Limb (tissue), 2 donors: ENCODE data around the gene UNC45B.
"Not testable (repeated sequence)": the region's sequence is repeated elsewhere in the genome, so short reads cannot be mapped to it uniquely, and the experiment has no call there.

Experiments
- DNase-seq, 2 donors: peaks; one replicate each; pipeline ENCODE4 v3.0.0-alpha.2; 2016; ENCODE audit errors: extremely low spot score in 2 of 2

Gene UNC45B

DNA sequence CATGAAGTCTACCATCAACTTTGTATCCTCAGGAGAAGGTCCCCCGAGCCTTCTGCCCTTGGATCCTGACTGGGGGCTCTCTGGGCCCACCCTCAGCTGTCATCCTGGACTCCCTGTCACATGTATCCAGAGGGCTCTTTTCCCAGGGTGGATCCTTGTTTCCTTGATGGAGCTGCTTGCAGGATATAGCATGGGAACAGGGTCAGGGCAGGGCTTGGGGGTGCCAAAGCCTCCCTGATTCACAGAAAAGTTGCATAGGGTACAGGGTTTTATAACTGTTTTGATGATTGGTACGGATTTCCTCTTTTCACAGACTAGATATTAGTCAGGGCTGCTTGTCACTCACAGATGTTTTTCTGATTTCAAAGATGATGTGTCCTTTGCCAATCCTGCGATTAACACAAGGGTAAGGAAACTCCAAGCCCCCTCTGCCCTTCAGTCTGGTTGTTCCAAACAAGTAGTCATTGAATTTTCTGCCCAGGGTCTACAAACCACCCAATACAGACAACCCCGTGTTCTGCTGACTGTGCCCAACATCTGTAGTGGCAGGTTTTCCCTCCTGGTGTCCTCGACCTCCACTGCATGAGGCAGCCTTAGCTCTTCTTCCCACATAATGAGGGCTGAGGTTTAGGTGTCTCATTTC, 67.1 kb downstream of the UNC45B start:
- DNase-seq = no peak

DNA sequence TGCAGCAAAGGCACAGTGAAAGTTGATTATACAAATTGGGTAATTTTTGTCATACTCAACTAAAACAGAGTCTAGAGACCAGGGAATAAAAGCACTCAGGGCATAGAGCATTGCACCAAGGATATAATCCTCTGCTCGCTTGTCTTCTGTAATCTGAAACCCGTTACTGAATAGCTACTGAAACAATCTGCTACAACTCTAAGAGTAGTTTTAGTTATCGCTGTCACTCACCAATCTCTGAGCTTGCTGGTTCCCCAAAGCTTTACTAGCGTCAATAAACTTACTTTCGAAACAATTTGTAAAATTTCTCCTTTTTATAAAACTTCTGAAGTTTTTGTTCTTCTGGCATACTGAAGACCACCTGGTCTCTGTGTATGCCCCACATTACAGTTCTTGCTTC, 69.5 kb downstream of the UNC45B start:
- no peak for DNase-seq

DNA sequence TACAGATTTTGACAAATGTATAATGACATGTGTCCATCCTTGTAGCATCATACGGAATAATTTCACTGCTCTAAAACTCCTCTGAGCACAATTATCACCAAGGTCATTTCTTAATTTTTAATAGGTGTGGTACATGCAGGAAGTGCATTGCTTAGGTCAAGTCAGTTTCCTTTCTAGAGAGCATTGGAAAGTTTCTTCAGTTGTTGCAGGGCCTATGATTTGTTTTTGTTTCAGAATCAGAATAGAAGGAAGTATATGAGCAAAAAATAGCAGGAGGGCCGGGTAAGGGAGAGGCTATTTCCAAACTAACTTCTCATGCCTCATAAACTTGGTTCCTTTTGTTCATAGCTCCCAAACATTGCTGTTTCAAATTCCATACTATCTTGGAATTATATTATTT, 71.3 kb downstream of the UNC45B start:
- no peak for DNase-seq

DNA sequence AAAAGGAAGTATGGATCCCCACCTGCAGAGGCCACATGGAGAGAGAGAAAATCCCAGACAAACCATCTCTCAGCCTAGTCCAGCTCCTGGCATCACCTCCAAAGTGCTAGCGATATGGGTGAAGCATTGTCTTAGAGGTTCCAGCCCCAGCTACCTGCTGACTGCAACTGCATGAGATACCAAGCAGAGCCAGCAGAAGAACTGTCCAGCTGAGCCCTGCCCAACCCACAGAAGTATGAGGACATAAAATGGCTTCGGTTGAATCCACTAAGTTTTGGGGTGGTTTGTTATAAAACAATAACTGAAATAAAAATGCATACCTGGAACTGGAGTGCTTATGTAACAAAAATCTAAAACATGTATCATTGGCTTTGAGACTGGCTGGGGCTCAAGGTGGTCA, 74.8 kb downstream of the UNC45B start:
- no peak for DNase-seq

DNA sequence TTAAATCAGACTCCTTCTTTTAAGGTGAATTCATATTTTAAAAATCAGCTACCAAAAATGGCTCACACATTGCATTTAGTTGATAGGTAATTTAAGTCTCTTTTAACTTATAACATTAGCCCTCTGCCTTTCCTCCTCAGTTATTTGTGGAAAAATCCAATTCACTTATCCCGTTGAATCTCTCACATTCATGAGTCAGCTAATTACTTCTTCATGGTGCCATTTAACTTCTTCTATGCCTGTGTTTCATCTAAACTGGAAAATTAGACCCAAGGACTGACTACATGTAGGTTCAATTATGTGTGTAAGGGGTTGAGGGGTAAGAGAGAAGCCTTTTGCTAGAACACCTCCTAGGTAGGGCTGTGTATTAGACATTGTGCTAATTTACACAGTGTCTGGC, 76.8 kb downstream of the UNC45B start:
- no peak for DNase-seq

DNA sequence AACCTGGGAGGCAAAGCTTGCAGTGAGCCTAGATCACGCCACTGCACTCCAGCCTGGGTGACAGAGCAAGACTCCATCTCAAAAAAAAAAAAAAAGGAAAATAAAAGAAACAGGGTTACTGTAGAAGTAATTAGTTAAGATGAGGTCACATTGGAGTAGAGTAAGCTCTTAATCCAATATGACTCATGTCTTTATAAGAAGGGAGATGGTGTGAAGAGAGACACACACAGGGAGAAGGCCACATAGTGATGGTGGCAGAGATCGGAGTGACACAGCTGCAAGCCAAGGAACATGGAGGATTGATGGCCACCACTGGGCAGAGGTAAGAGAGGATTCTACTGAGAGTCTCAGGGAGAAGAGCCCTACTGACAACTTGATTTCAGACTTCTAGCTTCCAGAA, 79.9 kb downstream of the UNC45B start:
- no peak for DNase-seq

DNA sequence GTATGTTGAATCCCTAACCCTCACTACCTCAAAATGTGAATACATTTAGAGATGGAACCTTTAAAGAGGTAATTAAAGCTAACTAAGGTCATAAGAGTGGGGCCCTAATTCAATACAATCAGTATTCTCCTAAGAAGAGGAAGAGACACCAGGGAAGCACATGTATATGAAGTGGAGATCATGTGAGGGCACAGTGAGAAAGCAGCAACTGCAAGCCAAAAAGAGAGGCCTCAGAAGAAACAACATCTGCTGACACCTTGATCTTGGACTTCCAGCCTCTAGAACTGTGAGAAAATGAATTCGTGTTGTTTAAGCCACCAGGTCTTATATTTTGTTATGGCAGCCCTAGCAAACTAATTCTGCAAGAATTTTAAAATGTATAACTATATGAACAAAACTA, 82.0 kb downstream of the UNC45B start:
- DNase-seq = no peak

DNA sequence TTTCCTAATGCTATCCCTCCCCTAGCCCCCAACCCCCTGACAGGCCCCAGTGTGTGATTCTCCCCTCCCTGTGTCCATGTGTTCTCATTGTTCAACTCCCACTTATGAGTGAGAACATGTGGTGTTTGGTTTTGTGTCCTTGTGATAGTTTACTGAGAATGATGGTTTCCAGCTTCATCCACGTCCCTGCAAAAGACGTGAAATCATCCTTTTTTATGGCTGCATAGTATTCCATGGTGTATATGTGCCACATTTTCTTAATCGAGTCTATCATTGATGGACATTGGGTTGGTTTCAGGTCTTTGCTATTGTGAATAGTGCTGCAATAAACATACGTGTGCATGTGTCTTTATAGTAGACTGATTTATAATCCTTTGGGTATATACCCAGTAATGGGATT, 86.7 kb downstream of the UNC45B start:
- DNase-seq = not testable (repeated sequence)

DNA sequence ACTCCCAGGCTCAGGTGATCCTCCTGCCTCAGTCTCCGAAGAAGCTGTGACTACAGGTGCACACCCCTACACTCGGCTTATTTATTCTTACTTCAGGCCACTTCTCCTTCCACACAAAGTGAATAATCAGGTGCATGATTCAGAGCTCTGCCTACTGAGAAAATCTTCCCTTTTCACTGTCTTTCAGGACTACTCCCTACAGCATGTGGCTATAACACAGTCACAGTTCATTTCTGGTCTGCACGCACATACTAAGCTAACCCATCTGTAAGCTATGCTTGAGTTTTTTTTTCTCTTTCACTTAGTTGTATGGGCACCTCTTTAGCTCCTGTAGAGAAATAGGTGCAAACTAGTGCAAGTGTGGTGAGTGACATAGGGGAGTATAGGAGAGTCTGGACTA, 87.7 kb downstream of the UNC45B start:
- no peak for DNase-seq

DNA sequence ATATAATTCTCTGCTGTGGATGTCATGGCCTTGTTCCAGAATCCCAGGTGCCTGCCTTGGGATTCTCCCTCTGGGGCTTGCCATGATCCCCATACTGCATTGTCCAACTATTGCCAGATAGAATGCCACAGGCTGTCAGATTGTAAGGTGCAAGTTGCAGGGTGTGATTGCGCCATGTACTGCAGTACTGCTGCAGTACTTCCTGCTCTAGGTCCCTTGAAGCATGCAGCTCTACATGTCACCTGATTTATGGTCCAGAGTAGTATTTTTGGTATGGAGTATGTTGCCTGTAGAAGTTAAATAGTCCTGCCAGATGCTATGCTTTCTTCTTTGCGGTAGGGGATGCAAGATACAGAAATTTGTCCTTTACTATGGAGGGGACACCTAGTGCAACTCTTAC, 88.3 kb downstream of the UNC45B start:
- no peak for DNase-seq

DNA sequence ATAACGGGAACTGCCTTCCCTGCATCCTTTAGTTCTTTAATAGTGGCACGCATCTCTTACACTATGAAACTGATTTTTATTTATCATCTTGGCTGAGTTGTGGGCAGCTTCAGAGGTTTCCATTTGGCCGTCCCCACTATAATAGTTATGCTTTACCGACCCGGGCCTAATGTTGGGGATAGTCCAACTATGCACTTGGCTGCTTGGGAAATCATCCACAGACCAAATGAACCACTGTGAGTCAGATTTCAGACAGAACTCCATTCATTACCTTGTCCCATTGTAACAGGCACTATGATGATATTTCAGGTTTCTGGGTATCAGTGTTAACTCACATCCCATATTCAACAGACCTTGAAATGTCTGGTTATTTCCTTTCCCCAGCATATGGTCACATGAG, 89.2 kb downstream of the UNC45B start:
- DNase-seq = no peak

DNA sequence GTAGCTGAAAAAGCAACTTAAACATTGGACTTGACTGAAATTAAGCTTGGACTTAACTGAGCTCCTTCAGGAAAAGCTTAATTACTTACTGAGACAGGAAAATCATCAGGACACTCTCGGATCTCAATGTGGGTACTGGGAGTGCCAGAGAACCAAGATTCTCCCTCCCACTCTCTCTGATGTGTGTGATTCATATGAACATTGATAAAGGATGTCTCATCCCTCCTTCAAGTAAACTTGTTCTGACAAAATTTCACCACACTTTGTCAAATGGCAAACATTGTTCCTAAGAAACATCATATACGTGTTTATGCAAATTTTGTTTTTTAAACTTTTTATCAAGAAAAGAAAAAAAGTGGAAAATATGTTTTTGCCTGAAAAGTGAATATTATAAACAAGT, 91.2 kb downstream of the UNC45B start:
- DNase-seq = no peak
